Endothelial cell (in vitro differentiated cells): ENCODE data around the gene SAP30L. TPM values are rescaled to one million over a fixed set of nuclear protein-coding genes. Genes with fewer than 3 reads are reported as not detected.

ENCODE experiments used
- DNase-seq: peaks from one replicate; pipeline ENCODE4 v3.0.0; 2021; ENCODE audit warnings: low spot score
- H3K27ac Mint-ChIP-seq: one replicate; pipeline ENCODE4 v1.8.0; 2021; ENCODE audit warnings: mixed read lengths, inconsistent platforms; ENCODE audit not compliant: unreplicated experiment
- H3K27me3 Mint-ChIP-seq: one replicate; pipeline ENCODE4 v1.8.0; 2021; ENCODE audit warnings: mild to moderate bottlenecking, moderate library complexity, mixed read lengths, inconsistent platforms; ENCODE audit not compliant: unreplicated experiment
- H3K36me3 Mint-ChIP-seq: one replicate; pipeline ENCODE4 v1.8.0; 2021; ENCODE audit warnings: mild to moderate bottlenecking, low read depth, mixed read lengths, inconsistent platforms; ENCODE audit not compliant: unreplicated experiment
- H3K4me1 Mint-ChIP-seq: one replicate; pipeline ENCODE4 v1.8.0; 2021; ENCODE audit warnings: mild to moderate bottlenecking, mixed read lengths, inconsistent platforms; ENCODE audit not compliant: unreplicated experiment
- H3K4me3 Mint-ChIP-seq: one replicate; pipeline ENCODE4 v1.8.0; 2021; ENCODE audit warnings: mild to moderate bottlenecking, mixed read lengths, inconsistent platforms; ENCODE audit not compliant: unreplicated experiment
- H3K9me3 Mint-ChIP-seq: one replicate; pipeline ENCODE4 v1.8.0; 2021; ENCODE audit warnings: mixed read lengths, inconsistent platforms; ENCODE audit not compliant: unreplicated experiment
- total RNA-seq: library from RNA; stranded (reverse); fragmentation: NEBNext Ultra II Directional; extraction: Animal tissue kit (Norgen Biotek cat#: 25700); gene quantifications from one replicate; pipeline ENCODE4 v1.2.1, GENCODE V29; 2021; ENCODE audit not compliant: unreplicated experiment
- TF ChIP-seq, protein P1 (sequence below): fragments of 200-600 bp; sonication (generic); IDR thresholded peaks from one replicate; pipeline ENCODE4 v1.5.0; 2021; ENCODE audit warnings: antibody characterized with exemption; ENCODE audit not compliant: unreplicated experiment

The SAP30L gene
- total RNA-seq, 1 donor from 2014 or later = 40.8 TPM

- Mint-ChIP-seq H3K27ac (no peak overlapping the region), H3K36me3 (no peaks in the 10 kb centered on the region), H3K4me1 (peaks cover 8% of the 10 kb centered on the region), H3K27me3 (no peaks in the 10 kb centered on the region), H3K4me3 (no peak overlapping the region), H3K9me3 (no peaks in the 10 kb centered on the region)
- TF ChIP-seq, protein P1, sequence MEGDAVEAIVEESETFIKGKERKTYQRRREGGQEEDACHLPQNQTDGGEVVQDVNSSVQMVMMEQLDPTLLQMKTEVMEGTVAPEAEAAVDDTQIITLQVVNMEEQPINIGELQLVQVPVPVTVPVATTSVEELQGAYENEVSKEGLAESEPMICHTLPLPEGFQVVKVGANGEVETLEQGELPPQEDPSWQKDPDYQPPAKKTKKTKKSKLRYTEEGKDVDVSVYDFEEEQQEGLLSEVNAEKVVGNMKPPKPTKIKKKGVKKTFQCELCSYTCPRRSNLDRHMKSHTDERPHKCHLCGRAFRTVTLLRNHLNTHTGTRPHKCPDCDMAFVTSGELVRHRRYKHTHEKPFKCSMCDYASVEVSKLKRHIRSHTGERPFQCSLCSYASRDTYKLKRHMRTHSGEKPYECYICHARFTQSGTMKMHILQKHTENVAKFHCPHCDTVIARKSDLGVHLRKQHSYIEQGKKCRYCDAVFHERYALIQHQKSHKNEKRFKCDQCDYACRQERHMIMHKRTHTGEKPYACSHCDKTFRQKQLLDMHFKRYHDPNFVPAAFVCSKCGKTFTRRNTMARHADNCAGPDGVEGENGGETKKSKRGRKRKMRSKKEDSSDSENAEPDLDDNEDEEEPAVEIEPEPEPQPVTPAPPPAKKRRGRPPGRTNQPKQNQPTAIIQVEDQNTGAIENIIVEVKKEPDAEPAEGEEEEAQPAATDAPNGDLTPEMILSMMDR = no peak
- DNase-seq = peak; percentile 28
Measured at GRCh38 chr5:154493274-154493673, 47.5 kb downstream of the SAP30L start.

DNA sequence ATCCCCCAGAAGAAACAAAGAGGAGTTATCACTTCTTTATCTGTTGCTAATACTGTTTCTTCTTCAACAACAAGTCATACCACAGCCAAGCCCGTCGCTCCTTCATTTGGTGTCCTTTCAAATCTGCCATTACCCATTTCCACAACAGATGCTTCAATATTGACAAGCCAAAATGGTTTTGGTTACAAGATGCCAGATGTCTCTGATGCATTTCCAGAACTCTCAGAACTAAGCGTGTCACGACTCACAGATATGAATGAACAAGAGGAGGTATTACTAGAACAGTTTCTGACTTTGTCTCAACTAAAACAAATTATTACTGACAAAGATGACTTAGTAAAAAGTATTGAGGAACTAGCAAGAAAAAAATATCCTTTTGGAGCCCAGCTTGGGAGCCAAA, 48.2 kb downstream of the SAP30L start:
- no peak overlapping the region for H3K27ac Mint-ChIP-seq
- no peaks in the 10 kb centered on the region for H3K9me3 Mint-ChIP-seq
- no peak for DNase-seq

DNA sequence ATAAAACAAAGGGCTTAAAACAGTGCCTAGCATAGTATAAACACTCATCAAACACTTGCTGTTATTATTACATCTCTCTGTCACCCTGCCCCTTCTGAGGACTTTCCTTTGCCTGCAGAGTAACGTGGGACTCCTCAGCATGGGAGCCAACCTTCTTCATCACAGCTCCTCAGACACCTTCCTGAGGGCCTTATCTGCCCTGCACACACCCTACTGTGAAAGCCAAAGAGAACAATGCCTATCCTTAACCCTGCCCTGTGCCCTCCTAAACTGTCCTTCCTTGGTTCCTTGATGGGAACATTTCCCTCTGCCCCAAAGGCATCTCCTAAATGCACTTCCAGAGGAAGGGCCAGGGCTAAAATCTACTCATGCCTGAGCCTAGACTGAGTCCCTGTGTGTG, 52.8 kb downstream of the SAP30L start:
- TF ChIP-seq, protein P1 = no peak
- H3K27me3 Mint-ChIP-seq = peaks cover 2% of the 10 kb centered on the region
- peaks cover 16% of the 10 kb centered on the region for H3K4me1 Mint-ChIP-seq
- no peak overlapping the region for H3K27ac Mint-ChIP-seq
- no peaks in the 10 kb centered on the region for H3K36me3 Mint-ChIP-seq
- H3K4me3 Mint-ChIP-seq = no peak overlapping the region
- H3K9me3 Mint-ChIP-seq = no peaks in the 10 kb centered on the region
- no peak for DNase-seq

More for the DNA sequence above, 48.2 kb downstream of the SAP30L start:
- no peaks in the 10 kb centered on the region for H3K36me3 Mint-ChIP-seq
- H3K4me1 Mint-ChIP-seq = peaks cover 14% of the 10 kb centered on the region
- H3K4me3 Mint-ChIP-seq = no peak overlapping the region
- TF ChIP-seq, protein P1 = no peak
- H3K27me3 Mint-ChIP-seq = peaks cover 2% of the 10 kb centered on the region

- H3K4me3 Mint-ChIP-seq = no peak overlapping the region
- H3K27ac Mint-ChIP-seq = no peak overlapping the region
- no peaks in the 10 kb centered on the region for H3K36me3 Mint-ChIP-seq
- no peaks in the 10 kb centered on the region for H3K9me3 Mint-ChIP-seq
- peaks cover 2% of the 10 kb centered on the region for H3K27me3 Mint-ChIP-seq
- DNase-seq = no peak
- H3K4me1 Mint-ChIP-seq = peaks cover 13% of the 10 kb centered on the region
- TF ChIP-seq, protein P1 = no peak
Measured at GRCh38 chr5:154498994-154499393, 53.2 kb downstream of the SAP30L start.

DNA sequence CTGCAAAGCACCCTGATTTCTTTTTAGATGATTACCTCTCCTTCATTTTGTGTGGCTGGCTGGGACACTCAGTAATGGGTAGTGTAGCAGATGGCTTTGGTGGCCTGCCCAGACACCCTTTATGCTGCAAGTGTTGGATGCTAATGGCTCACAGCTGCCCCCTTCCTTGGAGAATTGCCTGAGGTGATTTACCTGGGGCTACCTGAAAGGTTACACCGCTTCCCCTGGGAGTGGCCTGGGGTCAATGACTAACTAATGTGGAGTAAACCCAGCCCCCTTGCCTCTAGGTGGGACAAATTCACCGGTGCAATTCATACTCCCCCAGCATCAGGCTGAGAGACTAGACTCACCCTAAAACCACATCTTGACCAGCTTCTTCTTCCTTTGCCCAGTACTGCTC, 55.8 kb downstream of the SAP30L start:
- H3K36me3 Mint-ChIP-seq = no peaks in the 10 kb centered on the region
- H3K27ac Mint-ChIP-seq = no peak overlapping the region
- peaks cover 2% of the 10 kb centered on the region for H3K27me3 Mint-ChIP-seq
- no peak overlapping the region for H3K4me3 Mint-ChIP-seq
- DNase-seq = no peak
- TF ChIP-seq, protein P1 = no peak
- H3K9me3 Mint-ChIP-seq = no peaks in the 10 kb centered on the region
- H3K4me1 Mint-ChIP-seq = peaks cover 13% of the 10 kb centered on the region
